Peyer's patch (tissue), 4 donors: Measurements from ENCODE around the gene BICD1. TPM values are rescaled to one million over a fixed set of nuclear protein-coding genes. Genes with fewer than 3 reads are reported as not detected.

ENCODE experiments used
- DNase-seq, 3 donors: peaks; one replicate each; pipeline ENCODE4 v3.0.0-alpha.2; 2017 to 2019
- H3K27ac ChIP-seq, 4 donors: fragments of 200-600 bp; sonication (generic); one replicate each; pipeline ENCODE4 v1.5.1; 2016 to 2019
- H3K27me3 ChIP-seq, 2 donors: fragments of 200-600 bp; sonication (generic); one replicate each; pipeline ENCODE4 v1.5.1; 2019
- H3K36me3 ChIP-seq, 3 donors: fragments of 200-600 bp; sonication (generic); one replicate each; pipeline ENCODE4 v1.5.1; 2016 to 2019
- H3K4me1 ChIP-seq, 4 donors: fragments of 200-600 bp; sonication (generic); one replicate each; pipeline ENCODE4 v1.5.1; 2016 to 2019
- H3K4me3 ChIP-seq, 4 donors: fragments of 200-600 bp; sonication (generic); 1 replicate in 3 of 4; 2 replicates in 1 of 4; pipeline ENCODE4 v1.5.1; 2016 to 2019; ENCODE audit warnings: mild to moderate bottlenecking in 1 of 4
- H3K9me3 ChIP-seq, 4 donors: fragments of 200-600 bp; sonication (generic); one replicate each; pipeline ENCODE4 v1.5.1; 2016 to 2019; ENCODE audit warnings: mild to moderate bottlenecking in 1 of 4
- POLR2A ChIP-seq, 2 donors: fragments of 450-650 bp; IDR thresholded peaks; one replicate each; pipeline ENCODE4 v1.5.1; 2017; ENCODE audit warnings: antibody characterized with exemption in 2 of 2, mild to moderate bottlenecking in 2 of 2, moderate library complexity in 2 of 2
- total RNA-seq, 4 donors: library from RNA; depleted of rRNA; stranded (reverse); fragments of >200 nt; gene quantifications; one replicate each; pipeline ENCODE4 v1.1.0, GENCODE V29; 2016
- TF ChIP-seq, protein P1 (sequence below), 6 experiments: fragments of 450-650 bp in 4 of 6; fragments of 200-600 bp in 2 of 6; sonication (generic) in 1 of 6; IDR thresholded peaks; one replicate each; pipeline ENCODE4 v1.5.1; 2017 to 2019; ENCODE audit warnings: antibody characterized with exemption in 6 of 6, mild to moderate bottlenecking in 3 of 6, moderate library complexity in 1 of 6

BICD1 gene
- total RNA-seq, 4 donors from 2014 or later: 3.5 to 39.6 (median 10.5) TPM

- Histone ChIP-seq H3K27ac (no peak overlapping the region), H3K4me3 (peak overlapping the region in 2 of 4 donors; percentile 5 to 16), H3K9me3 (no peaks in the 10 kb centered on the region), H3K27me3 (no peaks in the 10 kb centered on the region), H3K36me3 (no peaks in the 10 kb centered on the region), H3K4me1 (peaks cover 0 to 13% (median 4%) of the 10 kb centered on the region in 4 donors)
- TF ChIP-seq, protein P1, sequence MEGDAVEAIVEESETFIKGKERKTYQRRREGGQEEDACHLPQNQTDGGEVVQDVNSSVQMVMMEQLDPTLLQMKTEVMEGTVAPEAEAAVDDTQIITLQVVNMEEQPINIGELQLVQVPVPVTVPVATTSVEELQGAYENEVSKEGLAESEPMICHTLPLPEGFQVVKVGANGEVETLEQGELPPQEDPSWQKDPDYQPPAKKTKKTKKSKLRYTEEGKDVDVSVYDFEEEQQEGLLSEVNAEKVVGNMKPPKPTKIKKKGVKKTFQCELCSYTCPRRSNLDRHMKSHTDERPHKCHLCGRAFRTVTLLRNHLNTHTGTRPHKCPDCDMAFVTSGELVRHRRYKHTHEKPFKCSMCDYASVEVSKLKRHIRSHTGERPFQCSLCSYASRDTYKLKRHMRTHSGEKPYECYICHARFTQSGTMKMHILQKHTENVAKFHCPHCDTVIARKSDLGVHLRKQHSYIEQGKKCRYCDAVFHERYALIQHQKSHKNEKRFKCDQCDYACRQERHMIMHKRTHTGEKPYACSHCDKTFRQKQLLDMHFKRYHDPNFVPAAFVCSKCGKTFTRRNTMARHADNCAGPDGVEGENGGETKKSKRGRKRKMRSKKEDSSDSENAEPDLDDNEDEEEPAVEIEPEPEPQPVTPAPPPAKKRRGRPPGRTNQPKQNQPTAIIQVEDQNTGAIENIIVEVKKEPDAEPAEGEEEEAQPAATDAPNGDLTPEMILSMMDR (IDR thresholded peaks at IDR 0.05): no peak
- TF ChIP-seq POLR2A (IDR thresholded peaks at IDR 0.05): no peak
- DNase-seq: no peak
Measured at GRCh38 chr12:32402170-32402569, 295.5 kb downstream of the BICD1 start.

GRCh38 chr12:32402946-32403345 lies 296.3 kb downstream of the BICD1 start:
- no peak overlapping the region for H3K4me3 ChIP-seq
- DNase-seq: no peak
- no peak overlapping the region for H3K27ac ChIP-seq
- H3K4me1 ChIP-seq: peaks cover 0 to 13% (median 4%) of the 10 kb centered on the region in 4 donors
- H3K9me3 ChIP-seq: no peaks in the 10 kb centered on the region
- TF ChIP-seq, protein P1 (IDR thresholded peaks at IDR 0.05): no peak
- no peak for TF ChIP-seq POLR2A (IDR thresholded peaks at IDR 0.05)
- H3K27me3 ChIP-seq: no peaks in the 10 kb centered on the region
- no peaks in the 10 kb centered on the region for H3K36me3 ChIP-seq

- H3K9me3 ChIP-seq: no peaks in the 10 kb centered on the region
- no peaks in the 10 kb centered on the region for H3K4me1 ChIP-seq
- no peaks in the 10 kb centered on the region for H3K27me3 ChIP-seq
- no peak for DNase-seq
- H3K27ac ChIP-seq: no peak overlapping the region
- TF ChIP-seq, protein P1 (IDR thresholded peaks at IDR 0.05): no peak
- no peak for TF ChIP-seq POLR2A (IDR thresholded peaks at IDR 0.05)
- no peak overlapping the region for H3K4me3 ChIP-seq
- H3K36me3 ChIP-seq: peaks cover 0 to 11% (median 0%) of the 10 kb centered on the region in 3 donors
Measured at GRCh38 chr12:32407795-32408194, 301.1 kb downstream of the BICD1 start.

GRCh38 chr12:32413412-32413811 lies 306.8 kb downstream of the BICD1 start:
- H3K27ac ChIP-seq: no peak overlapping the region
- no peaks in the 10 kb centered on the region for H3K27me3 ChIP-seq
- peaks cover 0 to 11% (median 0%) of the 10 kb centered on the region in 3 donors for H3K36me3 ChIP-seq
- TF ChIP-seq POLR2A (IDR thresholded peaks at IDR 0.05): no peak
- TF ChIP-seq, protein P1 (IDR thresholded peaks at IDR 0.05): no peak
- DNase-seq: no peak
- H3K9me3 ChIP-seq: no peaks in the 10 kb centered on the region
- no peak overlapping the region for H3K4me3 ChIP-seq
- no peaks in the 10 kb centered on the region for H3K4me1 ChIP-seq

GRCh38 chr12:32418221-32418620 lies 311.6 kb downstream of the BICD1 start:
- no peak for DNase-seq
- H3K4me3 ChIP-seq: no peak overlapping the region
- no peaks in the 10 kb centered on the region for H3K27me3 ChIP-seq
- no peaks in the 10 kb centered on the region for H3K36me3 ChIP-seq
- no peak overlapping the region for H3K27ac ChIP-seq
- no peaks in the 10 kb centered on the region for H3K9me3 ChIP-seq
- H3K4me1 ChIP-seq: peaks cover 0 to 9% (median 0%) of the 10 kb centered on the region in 4 donors
- TF ChIP-seq POLR2A (IDR thresholded peaks at IDR 0.05): no peak
- TF ChIP-seq, protein P1 (IDR thresholded peaks at IDR 0.05): no peak
